HG03565 (cell line): ENCODE measurements around the gene FAM78B.

Source experiments
- ATAC-seq: cut with Tn5 transposase; IDR thresholded peaks from one replicate; pipeline ENCODE4 v1.9.1; 2021; ENCODE audit warnings: mild to moderate bottlenecking, moderate library complexity; ENCODE audit not compliant: unreplicated experiment

Gene FAM78B

DNA sequence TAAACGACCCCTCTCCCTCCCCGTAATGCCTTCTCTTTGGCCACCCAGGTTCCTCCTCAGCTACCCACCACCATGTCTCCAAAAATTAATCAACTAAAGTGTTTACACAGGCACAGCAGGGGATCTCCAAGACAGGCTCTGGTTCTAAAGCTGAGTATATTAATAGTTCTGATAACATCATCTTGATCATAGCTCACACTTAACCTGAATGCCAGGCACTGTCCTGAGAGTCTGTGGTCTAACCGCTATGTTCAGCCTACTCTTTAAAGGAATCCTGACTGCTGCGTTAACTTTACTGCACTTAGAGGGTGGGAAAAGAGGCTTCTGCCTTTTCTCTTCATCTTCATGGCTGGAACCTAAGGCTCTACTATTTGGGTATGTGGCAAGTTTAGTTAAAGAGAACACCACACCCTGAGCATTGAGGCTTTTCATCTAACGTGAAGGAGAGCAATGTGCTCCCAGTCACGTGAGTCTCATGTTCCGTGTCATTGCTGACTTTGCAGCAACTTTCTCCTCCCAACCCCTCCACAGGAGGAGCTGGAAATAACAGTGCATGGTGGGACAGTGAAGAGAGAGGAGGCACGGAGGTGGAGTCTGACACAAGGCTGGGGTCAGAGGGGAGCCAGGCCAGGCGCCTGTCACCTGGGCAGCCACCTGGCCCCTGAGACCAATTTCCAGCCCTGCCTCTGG is 86.4 kb downstream of the FAM78B start:
- ATAC-seq = no peak

DNA sequence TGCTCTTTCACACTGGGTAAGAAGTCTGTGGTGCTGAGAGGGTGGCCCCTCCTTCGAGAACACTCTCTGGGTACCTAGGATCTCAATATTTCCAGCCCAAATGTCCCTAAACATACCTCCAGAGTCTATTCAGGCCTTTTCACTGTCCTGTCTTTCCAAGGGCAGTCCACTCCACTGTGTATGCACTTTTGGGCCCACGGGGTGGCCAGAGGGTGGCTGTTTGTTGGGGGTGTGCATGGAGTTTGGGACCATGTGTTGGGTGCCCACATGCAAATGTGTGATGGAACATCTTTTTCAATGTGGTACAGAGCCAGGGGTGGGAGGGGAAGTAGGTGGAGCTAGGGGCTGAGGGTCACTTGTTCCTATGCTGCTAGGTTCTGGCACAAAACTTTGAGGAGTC is 87.5 kb downstream of the FAM78B start:
- ATAC-seq = no peak

DNA sequence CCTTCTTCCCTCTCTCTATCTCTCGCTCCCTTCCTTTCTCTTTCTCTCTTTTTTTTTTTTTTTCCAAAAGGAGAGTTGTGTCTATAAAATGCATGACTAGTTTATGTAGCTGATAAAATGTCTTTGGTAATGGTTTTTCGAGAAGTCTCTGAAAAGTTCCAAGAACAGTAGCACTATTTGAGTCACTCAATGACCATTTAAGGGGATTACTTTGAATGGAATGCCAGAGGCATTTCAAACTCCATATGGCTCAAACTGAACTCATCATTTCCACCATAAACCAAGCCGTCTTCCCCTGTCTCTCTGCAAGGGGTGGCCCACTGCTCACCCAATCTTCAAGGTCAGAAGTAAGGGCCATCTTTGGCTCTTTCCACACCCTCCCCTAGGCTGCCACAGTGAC is 93.3 kb downstream of the FAM78B start:
- ATAC-seq = no peak

DNA sequence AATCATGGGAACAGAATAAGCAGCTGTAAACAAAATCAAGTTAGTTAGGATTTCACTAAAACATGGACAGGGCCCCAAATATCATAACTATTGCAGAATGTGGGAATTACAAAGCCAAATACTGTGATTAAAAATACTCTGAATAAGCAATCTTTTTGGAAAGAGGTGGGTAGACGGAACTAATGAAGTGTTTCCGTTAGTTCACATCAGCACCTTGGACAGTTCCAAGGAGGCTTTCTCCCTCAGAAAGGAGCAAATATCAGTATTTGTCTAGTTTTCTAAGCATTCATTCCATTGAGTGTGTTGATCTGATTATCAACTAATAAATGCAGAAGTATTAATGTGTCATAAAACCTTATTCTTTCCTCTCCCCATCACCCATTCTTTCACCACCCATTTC is 97.4 kb downstream of the FAM78B start:
- no peak for ATAC-seq

DNA sequence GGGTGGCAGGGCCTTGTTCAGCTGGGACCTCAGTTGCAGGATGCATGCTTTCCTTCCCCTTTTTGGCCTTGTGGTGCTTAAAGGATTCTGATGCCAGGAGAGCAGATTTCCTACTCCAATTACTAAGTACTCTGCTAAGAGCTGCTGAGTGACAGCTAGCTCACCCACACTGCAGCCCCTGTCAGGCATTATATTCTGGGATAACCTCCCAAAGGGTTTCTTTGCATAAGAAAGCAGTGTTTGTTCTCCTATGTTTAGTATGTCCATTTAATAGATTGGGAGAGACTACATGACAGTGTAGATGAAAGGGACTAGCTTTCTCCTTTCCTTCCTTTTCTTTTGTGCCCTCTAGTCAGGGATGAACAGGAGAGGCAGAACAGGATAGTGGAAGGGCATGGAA is 100.7 kb downstream of the FAM78B start:
- no peak for ATAC-seq

DNA sequence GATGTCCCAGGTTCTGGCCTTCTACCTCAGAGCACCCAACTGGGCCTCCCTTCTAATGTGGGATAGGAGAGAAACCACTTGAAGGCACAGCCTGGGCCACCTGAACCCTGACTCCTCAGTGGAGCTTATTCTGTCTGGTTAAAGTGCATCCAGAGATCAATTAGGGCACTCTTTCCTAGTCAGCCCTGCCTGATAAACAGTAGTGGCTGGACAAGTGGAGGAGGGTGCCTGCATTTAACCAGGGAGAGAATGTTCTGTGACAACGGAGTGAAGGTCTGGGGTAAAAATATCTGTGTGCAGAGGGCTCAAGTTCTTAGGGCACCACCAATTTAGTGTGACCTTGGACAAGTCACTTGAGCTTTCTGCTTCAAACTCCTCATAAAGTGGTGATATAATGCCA is 101.8 kb downstream of the FAM78B start:
- no peak for ATAC-seq

DNA sequence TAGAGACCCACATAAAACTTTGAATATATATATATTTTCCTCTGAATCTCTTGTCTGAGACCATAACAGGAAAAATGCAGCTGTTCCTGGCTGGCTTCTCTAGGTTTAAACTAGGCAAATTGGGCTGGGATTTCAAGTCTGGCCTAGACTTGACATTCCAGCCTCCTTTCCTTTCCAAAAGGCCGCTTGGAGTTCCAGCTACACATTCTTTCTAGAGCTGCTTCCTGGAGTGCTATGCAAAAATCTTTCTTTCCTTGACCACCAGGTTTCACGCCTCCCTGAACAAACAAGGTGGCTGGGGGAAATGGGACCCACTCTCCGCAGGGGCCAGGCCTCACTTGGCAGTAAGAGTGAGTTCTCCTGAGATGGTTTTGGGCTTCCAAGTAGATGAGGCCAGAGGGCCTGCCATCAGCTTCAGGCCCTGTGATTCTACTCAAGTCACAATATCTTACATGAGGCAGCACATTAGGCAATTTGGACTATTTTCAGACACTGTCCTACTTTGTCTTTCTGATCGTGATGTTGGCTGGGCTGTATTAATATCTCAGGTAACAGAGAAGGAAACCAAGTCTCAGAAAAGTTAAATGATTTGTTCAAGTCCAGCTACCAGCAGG is 102.4 kb downstream of the FAM78B start:
- no peak for ATAC-seq

DNA sequence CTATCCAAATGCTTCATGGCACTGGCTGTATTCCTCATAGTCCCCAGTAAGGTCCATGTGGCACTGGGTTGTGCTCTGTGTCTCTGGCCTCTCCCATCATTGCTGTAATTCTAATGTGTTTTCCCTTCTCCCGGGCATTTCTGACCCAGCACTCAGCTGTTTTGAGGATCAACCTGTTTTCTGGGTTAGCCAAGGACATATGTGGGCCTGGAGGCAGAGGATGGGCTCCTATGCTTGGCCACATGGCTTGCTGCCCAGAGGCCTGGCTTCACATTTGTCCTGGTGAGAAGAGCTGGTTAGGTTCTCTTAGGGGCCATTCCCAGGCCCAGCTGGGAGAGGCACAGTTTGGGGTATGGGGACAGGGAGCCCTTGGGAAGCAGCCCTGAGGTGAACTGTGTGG is 103.1 kb downstream of the FAM78B start:
- ATAC-seq = no peak

DNA sequence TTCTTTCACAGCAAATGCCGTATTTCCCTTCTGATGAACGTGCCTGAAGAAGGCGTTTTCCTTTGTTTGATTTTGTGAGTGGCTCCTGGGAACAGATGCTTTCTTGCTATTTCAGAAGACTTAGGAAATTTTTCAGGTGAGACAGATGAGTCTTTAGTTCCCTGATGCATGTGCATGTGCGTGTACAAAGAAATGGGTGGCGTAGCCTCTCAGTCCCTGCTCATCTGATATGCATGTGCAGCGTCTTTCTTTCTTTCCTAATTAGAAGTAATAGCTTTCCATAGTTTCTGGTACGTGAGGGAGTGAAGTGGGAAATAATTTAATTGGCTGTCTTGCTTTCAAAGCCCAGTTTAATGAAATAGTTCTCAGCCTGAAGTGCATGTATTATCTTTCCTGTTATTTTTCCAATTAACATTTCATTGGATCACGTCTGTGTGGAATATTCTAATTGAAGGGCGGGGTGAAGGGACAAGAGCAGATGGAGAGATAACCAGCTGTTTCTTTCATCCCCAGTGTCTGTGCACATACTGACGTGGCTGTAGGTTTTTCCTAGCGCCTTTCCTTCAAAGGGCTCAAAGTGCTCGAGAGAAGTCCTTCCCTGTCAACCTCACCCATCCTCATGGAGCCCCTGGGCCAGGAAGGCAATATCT is 104.3 kb downstream of the FAM78B start:
- ATAC-seq = no peak

DNA sequence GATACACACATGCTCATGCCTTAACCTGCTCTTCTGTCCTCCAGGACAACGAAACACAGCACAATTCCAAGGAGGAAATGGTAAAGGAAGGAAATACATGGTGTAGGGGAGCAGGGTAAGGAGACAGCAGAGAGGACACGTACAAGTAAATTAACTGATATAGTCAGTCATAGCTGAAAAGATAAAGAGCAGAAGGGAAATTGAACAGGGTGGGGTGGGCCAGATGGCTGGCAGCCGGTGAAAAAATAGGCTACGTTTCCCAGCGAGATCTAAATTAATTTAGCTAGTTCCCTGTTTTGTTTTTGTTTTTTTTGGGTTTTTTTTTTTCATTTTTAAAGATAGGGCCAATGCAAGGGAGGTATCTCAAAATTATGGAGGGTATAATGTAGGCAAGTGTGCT is 109.2 kb downstream of the FAM78B start:
- no peak for ATAC-seq

DNA sequence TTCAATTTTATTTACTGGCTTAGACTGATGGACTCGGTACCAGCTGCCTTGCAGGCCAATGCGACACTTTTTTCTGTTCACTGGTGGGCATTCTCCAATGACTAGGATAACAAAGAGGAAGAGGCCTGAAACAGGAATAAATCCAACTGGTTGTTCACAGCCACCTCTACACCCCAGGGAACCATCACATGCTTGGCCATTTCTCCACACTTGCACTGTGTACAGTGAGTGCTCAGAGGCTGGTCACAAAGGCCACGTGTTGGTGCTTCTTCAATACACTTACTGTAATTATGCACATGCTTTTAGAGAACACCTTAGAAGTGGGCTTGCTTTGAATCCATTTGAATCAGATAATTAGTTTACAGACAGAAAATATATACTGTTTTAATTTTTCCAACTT is 113.4 kb downstream of the FAM78B start:
- no peak for ATAC-seq

DNA sequence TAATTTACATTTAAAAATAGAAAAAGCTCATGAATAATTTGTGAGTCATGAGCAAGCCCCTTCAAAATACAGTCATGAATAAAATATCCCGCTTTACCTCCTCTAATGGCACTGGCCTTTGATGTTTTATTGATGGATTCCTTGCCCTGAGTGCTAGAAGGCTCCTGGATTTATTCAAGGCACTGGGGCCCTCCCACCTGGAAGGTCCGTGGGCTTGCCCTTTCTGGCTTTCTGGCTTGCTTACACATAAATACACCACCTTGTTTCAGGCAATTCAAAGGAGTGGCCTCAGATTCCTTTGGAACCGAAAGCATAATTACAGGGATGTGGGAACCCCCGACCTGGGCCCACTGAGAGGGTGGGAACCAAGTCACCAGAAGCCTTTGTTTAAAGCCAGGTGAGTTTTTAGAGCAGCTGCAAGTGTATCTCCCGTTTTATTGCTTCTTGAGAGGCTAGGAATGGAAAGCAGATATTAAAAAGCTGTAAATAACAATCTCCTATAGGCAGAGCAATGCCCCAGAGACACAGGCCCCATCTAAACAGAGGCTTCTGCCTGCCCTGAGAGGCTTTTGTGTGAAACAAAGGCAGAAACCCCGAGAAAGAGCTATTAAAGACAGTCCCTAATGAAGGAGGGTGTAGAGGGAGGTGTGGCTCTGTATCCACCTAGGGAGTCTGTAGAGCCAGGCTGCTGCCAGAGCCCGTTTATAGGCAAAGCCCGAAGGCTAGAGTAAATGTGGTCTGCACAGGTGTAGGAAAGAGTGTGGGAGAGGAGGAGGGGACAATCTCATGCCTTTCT is 126.4 kb downstream of the FAM78B start:
- ATAC-seq = no peak

DNA sequence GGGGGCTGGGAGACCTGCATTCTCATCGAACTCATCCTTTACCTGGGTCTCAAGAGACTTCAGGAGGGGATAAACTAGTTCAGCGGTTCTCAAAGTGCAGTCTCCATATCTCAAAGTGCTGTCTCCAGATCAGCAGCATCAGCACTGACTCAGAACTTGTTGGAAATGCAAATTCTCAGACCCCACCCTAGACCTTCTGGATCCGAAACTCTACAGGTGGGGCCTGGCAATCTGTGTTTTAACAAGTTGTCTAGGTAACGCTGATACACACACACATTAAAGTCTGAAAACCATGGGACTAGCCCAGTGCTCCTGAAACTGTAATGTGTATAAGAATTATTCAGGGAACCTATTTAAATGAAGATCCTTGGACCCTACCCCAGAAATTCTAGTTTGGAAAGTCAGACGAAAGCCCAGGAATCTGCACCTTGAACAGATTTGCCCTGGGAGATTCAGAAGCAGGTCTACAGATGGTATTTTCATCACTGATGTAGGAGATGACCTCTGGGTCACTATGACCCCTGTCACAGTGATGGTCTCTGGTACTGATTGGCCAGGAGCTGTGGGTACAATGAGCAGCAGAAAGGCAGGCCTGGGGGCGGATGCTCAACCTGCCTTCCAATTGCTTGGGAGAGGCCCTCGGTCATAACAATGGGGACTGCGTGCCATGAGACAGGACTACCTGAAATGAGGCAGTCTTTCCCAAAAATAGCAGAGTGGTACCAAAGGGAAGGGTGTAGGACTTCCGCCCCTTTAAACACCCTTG is 127.2 kb downstream of the FAM78B start:
- ATAC-seq = no peak

DNA sequence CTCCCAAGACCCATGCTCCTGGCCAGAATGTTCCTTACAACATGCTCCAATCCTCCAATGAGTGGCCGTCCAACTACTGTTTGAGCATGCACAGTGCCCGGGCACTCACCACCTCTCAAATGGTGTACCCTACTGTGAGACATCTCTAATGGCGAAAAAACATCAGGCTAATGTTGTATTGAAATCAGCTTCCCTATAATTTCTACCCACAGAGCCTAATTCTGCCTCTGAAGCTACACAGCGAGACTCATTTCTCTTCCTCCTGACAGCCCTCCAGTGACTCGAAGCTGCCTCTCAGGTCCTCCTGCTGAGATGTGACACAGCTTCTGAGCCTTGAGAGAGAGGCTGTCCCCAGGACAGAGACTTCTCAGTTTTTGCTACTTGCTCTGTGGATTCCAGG is 130.7 kb downstream of the FAM78B start:
- ATAC-seq = no peak

DNA sequence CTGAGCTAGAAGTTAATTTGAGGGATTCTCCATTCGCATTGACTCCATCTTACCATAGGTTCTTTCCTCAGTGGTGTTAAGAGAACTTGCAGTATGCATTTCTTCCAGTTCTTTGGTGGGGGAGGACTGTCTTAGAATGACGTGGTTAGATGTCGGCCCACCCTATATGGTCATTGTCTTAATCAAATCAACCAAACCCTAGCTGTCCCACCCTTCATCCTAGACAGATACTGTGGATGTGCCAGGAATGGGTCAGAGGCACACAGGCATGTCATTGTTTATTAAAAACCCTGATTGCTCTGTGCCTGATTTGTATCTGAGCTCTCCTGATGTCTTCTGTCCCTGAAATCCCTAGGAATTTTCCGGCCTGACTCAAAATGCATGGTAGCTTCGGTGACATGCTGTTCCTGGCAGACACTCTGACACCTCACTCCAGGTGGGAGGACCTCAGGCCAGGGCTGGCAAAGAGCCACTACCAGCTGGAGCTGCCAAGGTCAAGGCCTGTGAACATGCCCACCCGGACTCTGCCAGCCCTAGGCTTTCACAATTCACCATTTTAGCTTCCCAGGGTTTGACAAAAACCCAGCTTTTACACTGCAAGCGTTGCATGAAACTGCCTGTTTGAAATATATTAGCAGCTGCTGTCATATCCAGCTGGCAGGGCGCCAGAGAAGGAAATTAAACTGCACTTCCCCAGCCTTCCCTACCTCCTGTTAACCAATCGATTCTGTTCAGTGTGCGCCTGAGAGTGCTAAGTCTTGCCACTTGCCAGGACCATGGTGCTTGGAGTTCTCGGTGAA is 134.0 kb downstream of the FAM78B start:
- ATAC-seq = no peak

DNA sequence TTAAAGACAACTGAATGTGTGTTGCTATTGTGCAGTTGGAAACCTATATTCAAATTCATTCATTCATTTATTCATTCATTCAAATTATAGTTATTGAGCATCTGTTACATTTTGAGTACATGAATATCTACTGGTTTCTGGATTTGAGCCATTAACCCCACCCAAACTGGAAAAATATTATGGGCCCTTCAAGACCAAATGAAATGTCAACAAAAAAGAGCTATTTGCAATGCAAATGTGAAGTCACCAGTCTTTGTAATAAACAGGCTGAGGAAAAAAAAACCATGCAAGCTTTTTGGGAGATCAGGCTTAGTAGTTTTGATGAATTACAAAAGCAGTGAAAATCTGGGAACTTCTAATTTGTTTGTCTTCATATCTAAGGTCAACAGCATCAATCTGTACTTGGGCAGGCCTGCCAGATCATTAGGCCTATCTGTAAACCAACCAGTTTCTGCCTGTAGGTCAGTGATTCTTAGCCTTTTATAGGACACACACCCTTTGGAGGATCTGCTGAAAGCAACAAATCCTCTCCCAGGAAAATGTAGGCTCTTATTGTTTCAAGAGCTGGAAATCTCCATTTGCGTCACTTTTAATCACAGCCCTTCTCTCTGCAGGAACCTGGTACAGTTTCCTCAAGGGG is 134.7 kb downstream of the FAM78B start:
- ATAC-seq = no peak

DNA sequence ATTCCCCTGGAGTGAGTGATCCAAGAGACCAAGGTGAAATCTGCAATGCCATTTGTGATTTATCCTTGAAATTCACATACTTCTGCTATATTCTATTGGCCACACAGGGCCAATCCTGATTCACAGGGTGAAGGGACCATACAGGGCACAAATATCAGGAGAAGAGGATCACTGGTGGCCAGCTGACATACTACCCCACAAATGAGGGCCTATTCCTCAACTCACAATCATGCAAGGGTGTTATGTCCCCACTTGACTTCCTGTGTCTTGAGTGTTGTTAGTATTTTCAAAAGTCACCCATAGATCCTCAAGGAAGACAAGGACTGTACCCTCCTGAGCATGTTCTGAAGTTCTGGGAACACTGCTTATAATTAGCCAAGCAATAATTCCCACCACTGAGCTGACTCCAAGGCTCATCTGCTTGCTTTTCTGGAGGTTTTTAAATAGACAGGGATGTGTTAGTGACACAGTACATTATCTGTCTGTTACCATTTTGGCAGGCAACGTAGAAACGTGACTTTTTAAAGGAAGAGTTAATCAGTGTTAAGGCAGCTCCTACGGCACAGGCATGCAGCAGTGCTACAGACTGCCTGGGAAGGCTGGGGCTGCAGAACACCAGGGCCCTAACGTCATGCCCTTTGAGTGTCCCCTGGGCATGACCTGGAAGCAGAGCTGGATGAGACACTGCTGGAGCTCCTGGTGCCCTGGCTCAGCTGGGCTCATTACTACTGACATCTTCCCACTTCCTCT is 137.4 kb downstream of the FAM78B start:
- no peak for ATAC-seq

DNA sequence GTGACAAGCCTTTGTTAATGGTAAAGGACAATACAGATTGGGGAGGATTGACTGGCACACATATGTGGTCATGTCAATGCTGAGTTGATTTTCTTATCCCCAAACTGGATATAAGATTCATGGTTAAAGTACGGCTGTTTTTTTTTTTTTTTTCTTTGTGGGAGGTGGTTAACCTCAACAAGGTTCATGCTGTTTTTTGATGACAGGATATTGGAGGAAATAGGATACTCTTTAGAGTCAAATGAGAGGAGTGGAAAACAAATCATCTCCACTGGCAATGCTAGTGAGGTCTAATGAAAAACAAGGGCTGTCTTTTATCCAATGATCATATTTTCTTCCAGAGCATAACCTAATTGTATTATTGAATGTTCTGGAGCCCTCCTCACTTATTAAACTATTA is 140.2 kb downstream of the FAM78B start:
- no peak for ATAC-seq

DNA sequence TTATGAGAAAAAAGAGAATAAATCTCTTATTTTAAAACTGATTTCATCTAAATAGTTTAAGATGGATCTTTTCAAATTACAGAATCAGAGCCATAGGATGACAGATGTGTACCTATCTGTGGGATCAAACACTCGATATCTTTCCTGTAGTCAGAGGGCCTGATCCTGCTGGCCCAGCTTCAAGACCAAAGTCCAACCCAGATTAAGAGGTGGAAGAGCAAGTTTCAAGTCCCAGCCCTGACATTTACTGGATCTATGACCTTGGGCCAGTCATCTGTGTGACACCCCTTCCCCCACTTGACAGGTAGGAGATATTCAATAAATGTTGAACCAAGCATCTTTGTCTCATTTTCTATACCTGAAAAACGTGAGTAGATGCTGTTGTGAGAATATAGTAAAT is 140.7 kb downstream of the FAM78B start:
- no peak for ATAC-seq
